Measurements from ENCODE around the gene EPS8.

- TF ChIP-seq CTCF (IDR thresholded peaks at IDR 0.05) (no peak), POLR2A (IDR thresholded peaks at IDR 0.05) (no peak)
These were observed 9.3 kb downstream of the EPS8 start for GRCh38 chr12:15779925-15780324.

Measured in adrenal gland (tissue), 5 donors.